ENCODE results near the gene LIPK.

Gene LIPK

GRCh38 chr10:88664142-88664541 lies 41.9 kb upstream of the LIPK start, which contains the start of gene LIPF:
TSS of gene LIPF (plus strand) at chr10:88664442. CDS start at chr10:88667298, 2,856 bp downstream.
- TF ChIP-seq CTCF (IDR thresholded peaks at IDR 0.05; ENCODE audit: low read depth, low read length), result no peak
- in situ Hi-C loops (cut with HindIII; ENCODE audit: low sequenced_read_pairs), result no loop called here
- no peak within 1 kb of the TSS for H3K4me3 ChIP-seq (ENCODE audit: low read depth, low read length)
- DNase-seq (ENCODE audit: low read depth, low spot score), result no peak

- no peak for TF ChIP-seq CTCF (IDR thresholded peaks at IDR 0.05; ENCODE audit: low read depth, low read length)
- DNase-seq (ENCODE audit: low read depth, low spot score), result no peak
- H3K4me3 ChIP-seq (ENCODE audit: low read depth, low read length), result no peak overlapping the region
- in situ Hi-C loops (cut with HindIII; ENCODE audit: low sequenced_read_pairs), result no loop called here
Observed at GRCh38 chr10:88668465-88668864, 37.6 kb upstream of the LIPK start.

DNA sequence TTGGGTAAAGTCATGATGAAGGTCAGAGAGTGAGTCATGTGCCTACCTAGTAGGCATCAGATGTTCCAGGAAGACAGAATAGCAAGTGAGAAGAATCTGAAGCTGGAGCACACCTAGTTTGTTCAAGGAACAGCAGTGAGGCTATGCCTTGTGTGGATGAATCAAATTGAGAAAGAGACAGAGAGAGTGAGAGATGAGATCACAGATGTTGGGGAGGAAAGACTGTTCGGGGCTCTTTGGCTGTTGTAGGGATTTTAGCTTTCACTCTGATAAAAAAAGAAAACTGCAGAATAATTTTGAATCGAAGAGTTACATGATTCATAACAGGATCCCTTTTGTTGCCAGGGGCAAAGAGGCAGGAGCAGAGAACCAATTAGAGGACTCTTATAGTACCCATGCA lies 35.6 kb upstream of the LIPK start:
- TF ChIP-seq CTCF (IDR thresholded peaks at IDR 0.05; ENCODE audit: low read depth, low read length), result no peak
- DNase-seq (ENCODE audit: low read depth, low spot score), result no peak

GRCh38 chr10:88672041-88672440 lies 34.0 kb upstream of the LIPK start:
- TF ChIP-seq CTCF (IDR thresholded peaks at IDR 0.05; ENCODE audit: low read depth, low read length), result no peak
- in situ Hi-C loops (cut with HindIII; ENCODE audit: low sequenced_read_pairs), result no loop called here
- no peak for DNase-seq (ENCODE audit: low read depth, low spot score)
- H3K4me3 ChIP-seq (ENCODE audit: low read depth, low read length), result no peak overlapping the region

More for the DNA sequence above, 35.6 kb upstream of the LIPK start:
- in situ Hi-C loops (cut with HindIII; ENCODE audit: low sequenced_read_pairs), result no loop called here
- H3K4me3 ChIP-seq (ENCODE audit: low read depth, low read length), result no peak overlapping the region

DNA sequence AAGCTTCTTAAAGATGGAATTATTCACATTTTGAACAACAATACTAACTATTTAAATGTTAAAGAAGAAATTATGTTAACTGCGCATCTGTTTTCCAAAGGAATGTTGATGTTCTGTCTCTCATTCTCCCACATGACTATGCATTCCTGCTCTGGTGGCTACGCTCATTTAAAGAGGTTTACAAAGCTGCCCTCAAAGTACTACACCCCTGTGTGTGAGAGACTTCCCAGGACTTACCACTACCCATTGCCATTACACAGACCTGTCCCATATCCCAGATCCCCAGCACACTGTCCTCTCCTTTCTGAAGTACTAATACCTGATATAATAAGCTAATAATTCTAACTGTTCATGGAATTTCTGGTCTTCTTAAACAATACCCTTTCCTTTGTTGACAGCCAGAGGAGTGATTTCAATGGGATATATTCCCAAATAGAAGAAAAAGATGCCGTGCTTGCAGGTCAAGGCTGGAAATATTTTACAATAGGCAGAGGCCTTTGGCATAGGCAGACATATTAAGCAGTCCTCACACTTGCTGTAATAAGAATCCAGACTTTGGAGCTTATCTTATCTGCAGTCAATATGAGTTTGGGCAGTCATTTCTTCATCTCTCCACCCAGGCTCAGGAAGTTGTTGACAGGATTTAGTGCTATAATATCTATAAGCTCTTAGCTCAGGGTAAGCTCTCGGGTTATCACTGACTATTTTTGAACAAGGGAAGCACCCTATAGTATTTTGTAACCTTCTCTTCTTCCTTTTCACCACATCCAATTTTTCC lies 29.6 kb upstream of the LIPK start:
- no peak for DNase-seq (ENCODE audit: low read depth, low spot score)
- no peak for TF ChIP-seq CTCF (IDR thresholded peaks at IDR 0.05; ENCODE audit: low read depth, low read length)
- no peak overlapping the region for H3K4me3 ChIP-seq (ENCODE audit: low read depth, low read length)
- in situ Hi-C loops (cut with HindIII; ENCODE audit: low sequenced_read_pairs), result no loop called here

GRCh38 chr10:88680958-88681357 lies 25.1 kb upstream of the LIPK start:
- no peak overlapping the region for H3K4me3 ChIP-seq (ENCODE audit: low read depth, low read length)
- in situ Hi-C loops (cut with HindIII; ENCODE audit: low sequenced_read_pairs), result no loop called here
- DNase-seq (ENCODE audit: low read depth, low spot score), result no peak
- no peak for TF ChIP-seq CTCF (IDR thresholded peaks at IDR 0.05; ENCODE audit: low read depth, low read length)
